Measurements from ENCODE around the gene RTRAF. TPM values are rescaled to one million over a fixed set of nuclear protein-coding genes. Genes with fewer than 3 reads are reported as not detected.

Gene RTRAF
- total RNA-seq, 2 donors from 2014 or later = 123 to 135 TPM

DNA sequence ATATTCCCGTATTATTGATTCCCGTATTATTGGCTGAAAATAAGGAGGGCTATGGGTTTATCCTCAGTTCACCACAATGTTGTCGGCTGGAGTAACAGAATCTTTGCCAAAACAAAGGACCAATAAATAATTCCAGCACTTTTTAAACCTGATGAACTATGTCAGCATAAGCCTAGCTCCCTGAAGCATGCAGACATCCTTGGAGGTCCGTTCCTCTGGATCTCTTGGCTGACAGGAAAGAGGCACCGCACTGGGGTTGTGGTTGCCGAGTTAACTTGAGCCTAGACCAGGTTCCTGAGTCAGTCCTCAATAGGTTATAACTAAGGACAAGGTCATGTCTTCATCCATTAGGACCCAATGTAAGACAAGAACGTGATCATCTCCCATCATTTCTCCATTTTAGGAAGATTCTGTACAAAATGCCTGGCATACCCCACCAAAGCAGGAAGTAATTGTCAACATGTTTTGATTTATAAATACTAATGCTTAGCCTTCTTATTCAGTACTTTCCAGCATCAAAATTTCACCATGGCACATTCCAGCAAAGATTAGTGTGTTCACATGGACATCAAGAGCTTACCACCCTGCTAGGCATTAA lies 43.0 kb downstream of the RTRAF start:
- Mint-ChIP-seq H3K4me3 (no peak overlapping the region), H3K36me3 (ENCODE audit: low read depth) (no peaks in the 10 kb centered on the region), H3K27ac (no peak overlapping the region), H3K27me3 (no peaks in the 10 kb centered on the region), H3K4me1 (no peaks in the 10 kb centered on the region)
- DNase-seq = no peak
- no peaks in the 10 kb centered on the region for H3K9me3 ChIP-seq (ENCODE audit: control insufficient read depth, low read length, poor library complexity, severe bottlenecking)
- ATAC-seq = no peak

DNA sequence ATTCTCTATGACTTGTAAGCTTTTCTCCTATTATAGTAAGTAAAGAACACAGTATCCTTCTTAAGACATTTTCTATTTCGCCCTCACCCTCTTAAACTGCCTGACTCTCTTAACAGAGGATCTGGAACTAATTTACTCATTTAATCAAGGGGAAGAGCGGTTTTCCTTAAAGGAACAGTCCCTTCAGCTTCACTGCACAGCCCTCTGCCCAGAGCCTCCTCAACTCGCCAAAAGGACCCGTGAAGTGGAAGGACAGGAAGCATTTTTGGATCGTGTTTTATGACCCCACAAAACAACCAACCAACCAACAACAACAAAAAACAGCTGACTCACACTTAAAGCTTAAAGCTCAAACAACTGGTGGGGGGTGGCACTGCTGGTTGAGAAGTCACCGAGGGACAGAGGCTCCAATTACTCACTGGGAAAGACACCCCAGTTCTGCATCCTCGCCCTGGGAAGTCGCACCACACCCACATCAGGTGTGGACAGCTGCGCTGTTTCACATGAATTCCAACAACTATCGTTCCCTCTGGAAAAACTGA lies 43.8 kb downstream of the RTRAF start:
- Mint-ChIP-seq H3K27ac (no peak overlapping the region), H3K36me3 (ENCODE audit: low read depth) (no peaks in the 10 kb centered on the region), H3K27me3 (peaks cover 7% of the 10 kb centered on the region), H3K4me3 (no peak overlapping the region), H3K4me1 (no peaks in the 10 kb centered on the region)
- ATAC-seq (no peak), DNase-seq (no peak)
- H3K9me3 ChIP-seq (ENCODE audit: control insufficient read depth, low read length, poor library complexity, severe bottlenecking) = no peaks in the 10 kb centered on the region

DNA sequence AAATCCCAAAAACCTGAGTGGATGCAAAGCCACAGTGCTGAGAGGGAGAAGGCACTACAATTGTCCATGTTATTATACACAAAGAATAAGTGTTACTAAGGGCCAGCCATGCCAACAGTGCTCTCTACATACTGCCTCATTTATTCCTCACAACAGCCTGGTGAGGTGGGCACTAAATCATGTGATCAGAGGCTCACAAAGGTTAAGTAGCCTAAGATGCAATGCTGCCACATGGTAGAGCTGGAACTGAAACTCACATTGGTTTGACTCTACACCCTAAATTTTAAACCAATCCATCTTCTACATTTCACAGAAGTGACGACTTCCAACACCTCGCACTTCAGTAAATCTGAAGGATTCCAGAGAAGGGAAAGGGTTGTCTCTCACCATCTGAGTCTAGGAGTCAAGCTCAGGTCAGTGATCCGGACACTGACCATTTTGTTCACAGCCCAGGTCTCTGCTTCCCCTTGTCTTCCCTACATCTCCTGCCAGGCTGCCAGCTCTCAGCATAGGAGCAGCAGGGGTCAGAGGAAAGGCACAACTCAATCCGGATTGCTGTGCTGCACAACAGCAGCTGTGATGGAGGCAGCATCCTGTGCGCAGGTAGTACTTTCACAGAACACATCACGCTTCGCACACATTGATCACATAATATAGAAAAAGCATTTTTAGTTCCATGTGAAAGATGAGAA lies 49.9 kb downstream of the RTRAF start:
- peaks cover 37% of the 10 kb centered on the region for H3K27me3 Mint-ChIP-seq
- no peak overlapping the region for H3K27ac Mint-ChIP-seq
- peaks cover 4% of the 10 kb centered on the region for H3K4me1 Mint-ChIP-seq
- H3K36me3 Mint-ChIP-seq (ENCODE audit: low read depth) = peaks cover 5% of the 10 kb centered on the region
- H3K4me3 Mint-ChIP-seq = no peak overlapping the region
- DNase-seq (no peak), ATAC-seq (no peak)
- H3K9me3 ChIP-seq (ENCODE audit: control insufficient read depth, low read length, poor library complexity, severe bottlenecking) = no peaks in the 10 kb centered on the region

DNA sequence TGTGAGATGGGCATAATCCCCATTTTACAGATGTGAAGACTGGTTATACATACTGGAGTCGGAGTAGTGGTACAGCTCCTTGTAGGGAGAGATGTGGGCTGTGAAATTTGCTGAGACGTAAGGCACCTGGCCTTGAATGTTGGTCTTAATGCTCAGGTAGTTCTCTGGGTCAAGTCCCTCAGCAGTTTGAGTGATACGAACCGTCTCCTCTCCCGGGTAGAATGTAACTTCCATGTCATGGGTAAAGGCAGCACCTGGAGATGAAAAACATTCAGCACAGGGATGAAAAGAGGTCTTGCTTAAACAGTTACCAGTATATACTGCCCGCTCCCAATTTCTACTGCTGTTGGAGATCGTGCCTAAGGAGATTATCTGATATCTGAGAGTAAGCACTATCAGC lies 51.3 kb downstream of the RTRAF start:
- Mint-ChIP-seq H3K27me3 (peaks cover 37% of the 10 kb centered on the region), H3K27ac (no peak overlapping the region), H3K4me3 (no peak overlapping the region), H3K4me1 (peaks cover 4% of the 10 kb centered on the region), H3K36me3 (ENCODE audit: low read depth) (peaks cover 5% of the 10 kb centered on the region)
- H3K9me3 ChIP-seq (ENCODE audit: control insufficient read depth, low read length, poor library complexity, severe bottlenecking) = no peaks in the 10 kb centered on the region
- no peak for DNase-seq
- no peak for ATAC-seq

DNA sequence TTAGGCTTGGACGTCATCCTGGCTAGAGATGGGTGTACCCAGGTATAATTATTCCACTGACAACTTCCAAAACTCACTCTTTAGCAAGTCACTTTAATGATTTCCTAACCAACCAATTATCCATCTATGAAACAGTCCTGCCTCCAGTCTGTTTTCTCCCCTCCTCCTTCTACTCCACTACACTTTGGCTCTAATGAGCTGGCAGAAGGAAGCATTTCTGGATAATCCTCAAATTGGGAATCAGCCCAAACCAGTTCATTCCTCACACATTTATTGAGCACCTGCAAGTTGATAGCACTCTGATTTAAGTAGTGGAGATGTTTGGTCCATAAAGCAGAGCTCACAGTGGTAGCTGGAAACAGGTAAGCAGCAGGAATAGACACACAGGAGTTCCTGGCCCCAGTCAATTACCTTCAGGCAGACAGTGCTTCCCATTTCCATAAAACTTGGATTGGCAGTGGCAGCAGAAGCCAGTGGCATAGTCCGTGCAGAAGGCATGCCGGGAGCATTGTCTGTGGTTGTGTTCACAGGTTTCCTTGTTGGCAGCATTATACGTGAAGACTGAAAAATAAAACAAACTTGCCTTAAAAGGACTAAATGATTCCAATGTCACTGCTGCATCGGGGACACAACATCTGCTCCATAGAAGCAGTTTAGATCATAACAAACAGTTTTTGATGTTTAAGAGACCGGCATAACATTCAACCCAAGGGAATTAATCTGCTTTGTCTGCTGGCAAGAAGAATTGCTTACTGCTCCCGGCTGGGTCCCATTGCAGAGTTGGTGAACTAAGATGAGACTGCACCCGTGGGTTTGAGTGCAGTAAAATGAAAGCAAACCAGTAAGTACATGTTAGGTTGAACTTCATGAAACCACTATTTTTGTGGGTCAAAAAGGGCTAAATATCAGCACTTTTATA lies 53.3 kb downstream of the RTRAF start:
- no peaks in the 10 kb centered on the region for H3K9me3 ChIP-seq (ENCODE audit: control insufficient read depth, low read length, poor library complexity, severe bottlenecking)
- Mint-ChIP-seq H3K36me3 (ENCODE audit: low read depth) (peaks cover 5% of the 10 kb centered on the region), H3K4me3 (no peak overlapping the region), H3K27ac (no peak overlapping the region), H3K27me3 (peaks cover 35% of the 10 kb centered on the region), H3K4me1 (peaks cover 6% of the 10 kb centered on the region)
- no peak for DNase-seq
- ATAC-seq = no peak

DNA sequence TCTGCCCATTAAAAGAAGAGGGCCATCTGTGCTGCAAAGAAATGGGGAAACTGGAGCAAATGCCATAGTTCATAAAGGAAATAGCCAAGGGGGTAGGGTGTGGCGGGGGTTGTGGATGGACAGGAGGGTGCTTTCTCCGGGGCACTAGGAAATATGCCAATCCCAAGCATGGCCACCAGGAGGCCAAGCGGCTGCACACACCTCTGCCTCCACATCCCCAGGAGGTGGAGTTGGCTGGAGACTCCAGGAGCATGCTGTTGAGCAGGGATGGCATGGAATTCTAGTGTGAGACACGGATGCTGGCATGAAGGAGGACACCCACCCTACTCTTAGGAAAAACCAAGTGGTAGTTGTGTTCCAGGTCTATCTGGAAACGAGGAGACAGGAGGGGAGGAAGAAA lies 54.3 kb downstream of the RTRAF start:
- ATAC-seq = peak; percentile 68
- no peaks in the 10 kb centered on the region for H3K36me3 Mint-ChIP-seq (ENCODE audit: low read depth)
- no peaks in the 10 kb centered on the region for H3K9me3 ChIP-seq (ENCODE audit: control insufficient read depth, low read length, poor library complexity, severe bottlenecking)
- H3K27ac Mint-ChIP-seq = no peak overlapping the region
- no peak overlapping the region for H3K4me3 Mint-ChIP-seq
- peaks cover 24% of the 10 kb centered on the region for H3K27me3 Mint-ChIP-seq
- DNase-seq = peak in 1 of 3 donors; percentile 9
- H3K4me1 Mint-ChIP-seq = peaks cover 6% of the 10 kb centered on the region

DNA sequence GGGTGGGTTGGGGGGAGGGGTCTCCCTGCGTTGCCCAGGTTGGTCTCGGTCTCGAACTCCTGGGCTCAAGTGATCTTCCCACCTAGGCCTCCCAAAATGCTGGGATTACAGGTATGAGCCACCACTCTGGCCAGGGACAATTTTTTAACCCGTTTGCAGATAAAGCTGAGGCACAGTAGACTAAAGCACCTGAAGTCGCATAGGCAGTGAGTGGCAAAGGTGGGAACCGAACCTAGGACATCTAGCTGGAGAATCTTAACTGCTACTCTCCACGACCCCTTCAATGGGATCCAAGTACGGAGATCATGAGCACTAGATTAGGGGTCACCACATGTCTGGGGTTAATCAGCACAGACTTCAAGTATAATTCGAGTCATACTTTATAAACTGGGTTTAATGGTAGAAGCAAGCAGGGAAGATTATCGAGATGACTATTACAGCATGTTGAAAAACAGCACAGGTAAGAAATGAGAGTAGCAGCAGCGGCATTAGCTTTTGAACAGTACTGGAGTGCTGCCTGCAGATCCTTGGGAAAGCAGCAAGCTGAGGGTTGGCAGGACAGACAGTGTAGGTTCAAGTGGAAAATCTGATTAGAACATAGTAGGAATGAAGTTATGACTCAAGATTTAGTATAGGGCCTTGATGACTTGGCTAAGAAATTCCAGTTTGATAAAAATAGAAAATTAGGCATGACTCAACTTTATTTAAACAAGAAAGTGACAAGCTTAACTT lies 55.6 kb downstream of the RTRAF start:
- no peak for DNase-seq
- Mint-ChIP-seq H3K27ac (no peak overlapping the region), H3K4me1 (peaks cover 6% of the 10 kb centered on the region), H3K4me3 (no peak overlapping the region), H3K36me3 (ENCODE audit: low read depth) (no peaks in the 10 kb centered on the region), H3K27me3 (peaks cover 19% of the 10 kb centered on the region)
- no peaks in the 10 kb centered on the region for H3K9me3 ChIP-seq (ENCODE audit: control insufficient read depth, low read length, poor library complexity, severe bottlenecking)
- ATAC-seq = no peak

DNA sequence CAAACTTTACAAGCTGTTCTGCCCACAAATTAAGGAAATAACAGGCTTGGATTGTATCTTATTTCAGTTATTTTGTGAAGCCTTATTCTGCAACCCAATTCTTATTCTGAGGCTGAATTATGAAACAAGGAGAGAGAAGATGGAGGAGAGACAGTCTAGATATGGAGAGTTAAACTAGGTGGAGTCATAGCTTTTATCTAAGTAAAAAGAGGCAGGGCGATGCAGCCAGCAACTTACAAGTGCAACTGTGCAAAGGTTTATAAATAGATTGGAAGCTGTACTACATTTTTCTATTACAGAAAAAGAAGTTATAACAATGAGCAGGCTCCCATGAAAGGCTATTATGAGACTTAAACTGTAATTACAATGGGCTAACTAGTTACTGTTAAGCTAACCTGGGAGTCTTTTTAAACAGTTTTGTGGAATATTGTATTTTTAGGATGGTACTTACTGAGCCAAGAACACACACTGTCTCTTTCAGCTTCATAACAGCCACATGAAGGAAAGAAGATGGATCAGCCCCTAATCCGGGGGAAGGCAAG lies 57.1 kb downstream of the RTRAF start:
- DNase-seq = no peak
- H3K9me3 ChIP-seq (ENCODE audit: control insufficient read depth, low read length, poor library complexity, severe bottlenecking) = no peaks in the 10 kb centered on the region
- ATAC-seq = no peak
- no peak overlapping the region for H3K27ac Mint-ChIP-seq
- H3K4me3 Mint-ChIP-seq = no peak overlapping the region
- H3K4me1 Mint-ChIP-seq = peaks cover 6% of the 10 kb centered on the region
- H3K36me3 Mint-ChIP-seq (ENCODE audit: low read depth) = no peaks in the 10 kb centered on the region
- H3K27me3 Mint-ChIP-seq = peaks cover 18% of the 10 kb centered on the region

DNA sequence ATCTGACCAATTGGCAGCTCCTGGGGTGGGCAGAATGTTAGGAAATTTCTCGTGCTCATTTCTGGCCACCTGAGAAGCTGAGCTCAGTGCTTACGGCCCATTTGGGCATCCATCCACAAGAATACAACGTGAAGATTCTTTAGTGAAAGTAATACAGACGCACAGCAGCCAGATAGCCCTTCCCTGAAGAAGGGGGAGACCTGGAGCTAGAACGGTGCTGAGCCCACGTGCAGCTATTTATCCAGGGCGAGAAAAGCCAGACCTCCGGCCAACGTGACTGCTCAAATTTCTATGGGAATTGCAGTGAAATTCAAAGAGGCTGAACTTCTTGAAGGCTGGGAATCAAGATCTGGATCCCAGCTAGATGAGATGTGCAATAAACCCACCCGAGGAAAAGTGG lies 58.8 kb downstream of the RTRAF start:
- ATAC-seq = no peak
- Mint-ChIP-seq H3K4me3 (no peak overlapping the region), H3K36me3 (ENCODE audit: low read depth) (peaks cover 3% of the 10 kb centered on the region), H3K27ac (no peak overlapping the region), H3K4me1 (peaks cover 6% of the 10 kb centered on the region), H3K27me3 (peaks cover 24% of the 10 kb centered on the region)
- DNase-seq = no peak
- H3K9me3 ChIP-seq (ENCODE audit: control insufficient read depth, low read length, poor library complexity, severe bottlenecking) = no peaks in the 10 kb centered on the region

DNA sequence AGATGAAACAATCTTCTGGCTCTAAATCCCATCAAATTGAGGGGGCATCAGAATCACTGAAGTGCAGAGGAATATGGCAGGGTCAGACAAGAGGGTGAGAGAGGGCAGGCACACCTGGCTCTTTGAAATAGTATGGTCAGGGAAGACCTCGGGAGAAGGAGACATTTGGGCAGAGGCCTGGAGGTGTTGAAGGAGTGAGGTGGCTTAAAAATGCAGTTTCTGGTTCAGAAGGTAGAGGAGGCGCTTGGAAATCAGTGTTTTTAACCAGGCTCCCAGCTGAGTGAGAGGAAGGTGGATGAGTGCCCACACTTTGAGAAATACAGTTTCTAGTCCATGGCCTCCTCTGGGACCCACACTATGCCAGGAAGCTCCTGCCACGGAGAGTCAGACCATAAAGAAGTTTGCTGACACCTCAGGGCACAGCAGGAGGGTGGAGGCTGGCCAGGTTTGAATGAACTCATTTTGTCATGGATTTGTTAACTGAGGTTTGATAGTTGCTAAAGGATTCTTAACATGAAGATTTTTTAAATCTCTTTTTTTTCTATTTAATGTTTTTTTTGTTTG lies 59.4 kb downstream of the RTRAF start:
- Mint-ChIP-seq H3K4me1 (peaks cover 4% of the 10 kb centered on the region), H3K27me3 (peaks cover 23% of the 10 kb centered on the region), H3K27ac (no peak overlapping the region), H3K4me3 (no peak overlapping the region), H3K36me3 (ENCODE audit: low read depth) (peaks cover 3% of the 10 kb centered on the region)
- ATAC-seq (no peak), DNase-seq (no peak)
- no peaks in the 10 kb centered on the region for H3K9me3 ChIP-seq (ENCODE audit: control insufficient read depth, low read length, poor library complexity, severe bottlenecking)

DNA sequence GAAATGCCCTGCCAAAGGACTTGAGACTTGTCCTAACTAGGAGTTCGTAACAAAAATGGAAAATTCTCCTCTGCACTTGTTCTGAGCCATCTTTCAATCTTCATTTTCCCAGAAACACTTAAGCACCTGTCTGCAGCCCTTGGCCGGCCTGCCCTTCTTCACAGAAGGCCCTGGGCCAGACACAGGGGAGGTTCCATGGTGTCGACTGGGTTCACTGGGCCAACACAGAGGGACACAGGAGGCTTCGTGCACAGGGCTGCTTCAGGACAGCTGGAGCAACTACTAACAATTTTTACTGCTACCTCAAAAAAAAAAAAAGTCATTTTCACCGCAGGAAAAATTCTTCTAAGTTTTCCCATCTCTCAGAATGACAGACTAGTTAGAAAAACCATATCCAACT lies 59.9 kb downstream of the RTRAF start:
- no peak for ATAC-seq
- Mint-ChIP-seq H3K27ac (no peak overlapping the region), H3K4me3 (no peak overlapping the region), H3K4me1 (peaks cover 2% of the 10 kb centered on the region), H3K27me3 (peaks cover 25% of the 10 kb centered on the region), H3K36me3 (ENCODE audit: low read depth) (peaks cover 3% of the 10 kb centered on the region)
- no peaks in the 10 kb centered on the region for H3K9me3 ChIP-seq (ENCODE audit: control insufficient read depth, low read length, poor library complexity, severe bottlenecking)
- DNase-seq = no peak

DNA sequence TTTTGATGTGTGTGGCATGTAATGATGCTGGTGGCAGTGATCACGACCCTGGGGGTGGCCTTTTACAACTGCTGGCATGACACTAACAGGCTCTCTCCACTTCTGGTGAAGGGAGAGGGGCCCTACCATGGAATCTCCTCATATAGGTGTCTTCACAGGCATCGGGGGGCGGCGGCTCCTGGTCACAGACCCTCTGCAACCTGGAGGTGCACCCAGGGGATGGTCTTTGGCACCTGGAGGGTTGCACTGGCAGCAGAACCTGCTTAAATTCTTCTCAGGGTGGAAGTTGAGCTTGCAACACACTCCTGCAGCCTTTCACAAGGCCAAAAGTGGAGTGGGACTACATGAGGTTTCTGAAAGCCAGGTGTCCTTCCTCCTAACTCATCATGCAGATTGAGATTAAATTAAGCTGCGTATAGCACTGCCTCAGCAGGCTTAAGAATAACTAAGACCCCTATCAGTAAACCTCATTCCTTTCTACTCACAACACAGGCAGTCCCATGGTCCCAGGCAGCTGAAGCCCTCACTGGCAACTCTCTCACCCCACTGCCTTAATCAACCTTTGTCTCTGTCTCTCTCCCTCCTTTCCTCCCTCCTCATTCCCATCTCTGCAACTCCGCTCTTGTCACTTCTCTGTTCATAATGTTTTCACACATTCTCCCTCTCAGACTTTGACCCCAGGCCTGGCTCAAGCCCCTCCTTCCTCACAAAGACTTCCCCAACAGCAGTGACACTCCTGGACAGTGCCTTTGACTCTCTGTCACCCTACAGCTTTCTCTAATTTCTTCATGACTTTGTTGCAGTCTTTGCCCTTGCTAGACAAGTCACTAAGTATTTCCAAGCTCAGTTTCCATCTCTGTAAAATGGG lies 60.6 kb downstream of the RTRAF start:
- peaks cover 5% of the 10 kb centered on the region for H3K36me3 Mint-ChIP-seq (ENCODE audit: low read depth)
- peaks cover 2% of the 10 kb centered on the region for H3K4me1 Mint-ChIP-seq
- DNase-seq (no peak), ATAC-seq (no peak)
- H3K9me3 ChIP-seq (ENCODE audit: control insufficient read depth, low read length, poor library complexity, severe bottlenecking) = no peaks in the 10 kb centered on the region
- peaks cover 28% of the 10 kb centered on the region for H3K27me3 Mint-ChIP-seq
- no peak overlapping the region for H3K4me3 Mint-ChIP-seq
- no peak overlapping the region for H3K27ac Mint-ChIP-seq
